Coronary artery (tissue), 2 donors: ENCODE data around the gene NACC2.
A peak's percentile ranks its signal among the peaks of the same experiment; 100 is the strongest.

ENCODE experiments used
- DNase-seq: peaks from one replicate; pipeline ENCODE4 v3.0.0-alpha.2; 2017; ENCODE audit warnings: low spot score
- H3K27ac ChIP-seq, 2 donors: fragments of 200-600 bp; sonication (generic); one replicate each; pipeline ENCODE4 v1.5.1; 2016 to 2019
- H3K4me3 ChIP-seq: fragments of 200-600 bp; sonication (generic); 2 replicates; pipeline ENCODE4 v1.5.1; 2016; ENCODE audit warnings: mild to moderate bottlenecking, moderate library complexity
- TF ChIP-seq, protein P1 (sequence below): fragments of 200-600 bp; sonication (generic); IDR thresholded peaks from one replicate; pipeline ENCODE4 v1.5.1; 2019; ENCODE audit warnings: antibody characterized with exemption

The NACC2 gene

DNA sequence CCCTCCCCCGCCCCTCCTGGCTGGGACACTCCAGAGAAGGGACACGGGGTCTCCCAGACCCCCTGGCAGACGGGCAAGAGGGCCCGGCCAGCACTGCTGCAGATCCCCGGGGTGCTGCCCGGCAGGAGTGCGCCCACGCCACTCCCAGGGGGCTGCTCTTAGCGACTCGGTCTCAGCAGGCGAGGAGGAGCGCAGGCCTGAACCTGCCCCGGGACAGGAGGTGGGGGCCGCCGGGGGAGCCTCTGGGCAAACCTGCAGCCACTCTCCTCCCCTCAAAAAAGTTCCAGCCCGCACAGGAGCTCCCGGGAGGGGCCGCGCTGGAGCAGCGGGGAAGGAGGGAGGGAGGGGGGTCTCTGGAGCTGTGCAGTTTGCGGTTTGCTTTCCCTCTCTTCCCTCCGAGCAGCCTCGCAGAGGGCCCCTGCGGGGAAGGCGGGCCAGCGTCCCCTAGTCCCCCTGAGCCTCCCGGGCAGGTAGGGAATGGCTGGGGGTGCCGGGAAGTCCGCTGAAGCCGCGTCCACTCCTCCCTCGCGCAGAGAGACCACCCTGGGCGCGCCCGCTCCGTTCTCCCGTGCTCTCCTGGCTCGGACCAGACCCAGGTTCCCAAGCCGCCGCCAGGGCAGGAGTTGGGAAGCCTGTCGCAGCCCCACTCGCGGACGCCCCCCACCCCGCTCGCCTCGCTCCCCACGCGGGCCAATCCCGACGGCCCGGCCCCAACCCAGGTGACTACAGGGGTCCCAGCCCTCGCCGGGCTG lies 44.2 kb downstream of the NACC2 start:
- TF ChIP-seq, protein P1, sequence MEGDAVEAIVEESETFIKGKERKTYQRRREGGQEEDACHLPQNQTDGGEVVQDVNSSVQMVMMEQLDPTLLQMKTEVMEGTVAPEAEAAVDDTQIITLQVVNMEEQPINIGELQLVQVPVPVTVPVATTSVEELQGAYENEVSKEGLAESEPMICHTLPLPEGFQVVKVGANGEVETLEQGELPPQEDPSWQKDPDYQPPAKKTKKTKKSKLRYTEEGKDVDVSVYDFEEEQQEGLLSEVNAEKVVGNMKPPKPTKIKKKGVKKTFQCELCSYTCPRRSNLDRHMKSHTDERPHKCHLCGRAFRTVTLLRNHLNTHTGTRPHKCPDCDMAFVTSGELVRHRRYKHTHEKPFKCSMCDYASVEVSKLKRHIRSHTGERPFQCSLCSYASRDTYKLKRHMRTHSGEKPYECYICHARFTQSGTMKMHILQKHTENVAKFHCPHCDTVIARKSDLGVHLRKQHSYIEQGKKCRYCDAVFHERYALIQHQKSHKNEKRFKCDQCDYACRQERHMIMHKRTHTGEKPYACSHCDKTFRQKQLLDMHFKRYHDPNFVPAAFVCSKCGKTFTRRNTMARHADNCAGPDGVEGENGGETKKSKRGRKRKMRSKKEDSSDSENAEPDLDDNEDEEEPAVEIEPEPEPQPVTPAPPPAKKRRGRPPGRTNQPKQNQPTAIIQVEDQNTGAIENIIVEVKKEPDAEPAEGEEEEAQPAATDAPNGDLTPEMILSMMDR: no peak
- no peak for DNase-seq
- H3K27ac ChIP-seq: peak overlapping the region in 1 of 2 donors; percentile 85

DNA sequence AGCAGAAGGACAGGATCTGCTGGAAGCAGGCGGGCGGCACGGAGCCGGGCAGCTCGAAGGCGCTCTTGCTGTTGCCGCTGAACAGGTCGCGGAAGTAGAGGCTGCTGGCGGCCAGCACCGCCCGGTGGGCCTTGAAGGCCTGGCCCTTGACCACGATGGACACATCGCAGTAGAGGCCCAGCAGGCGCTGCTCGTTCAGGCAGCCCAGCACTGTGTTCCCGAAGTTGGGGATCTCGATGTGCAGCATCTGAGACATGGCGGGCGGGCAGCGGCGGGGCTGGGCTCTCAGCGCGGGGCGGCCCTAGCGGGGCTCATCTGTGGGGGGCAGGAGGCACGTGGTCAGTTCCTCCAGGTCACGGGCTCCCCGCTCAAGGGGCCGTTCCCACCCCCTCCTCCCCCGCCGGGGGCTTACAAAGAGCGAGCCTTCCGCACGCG lies 44.8 kb downstream of the NACC2 start:
- Histone ChIP-seq H3K27ac (peak overlapping the region in 1 of 2 donors; percentile 85), H3K4me3 (peak overlapping the region; percentile 81)
- DNase-seq: no peak
- TF ChIP-seq, protein P1: no peak

More for the DNA sequence above, 44.2 kb downstream of the NACC2 start:
- H3K4me3 ChIP-seq: peak overlapping the region; percentile 81

DNA sequence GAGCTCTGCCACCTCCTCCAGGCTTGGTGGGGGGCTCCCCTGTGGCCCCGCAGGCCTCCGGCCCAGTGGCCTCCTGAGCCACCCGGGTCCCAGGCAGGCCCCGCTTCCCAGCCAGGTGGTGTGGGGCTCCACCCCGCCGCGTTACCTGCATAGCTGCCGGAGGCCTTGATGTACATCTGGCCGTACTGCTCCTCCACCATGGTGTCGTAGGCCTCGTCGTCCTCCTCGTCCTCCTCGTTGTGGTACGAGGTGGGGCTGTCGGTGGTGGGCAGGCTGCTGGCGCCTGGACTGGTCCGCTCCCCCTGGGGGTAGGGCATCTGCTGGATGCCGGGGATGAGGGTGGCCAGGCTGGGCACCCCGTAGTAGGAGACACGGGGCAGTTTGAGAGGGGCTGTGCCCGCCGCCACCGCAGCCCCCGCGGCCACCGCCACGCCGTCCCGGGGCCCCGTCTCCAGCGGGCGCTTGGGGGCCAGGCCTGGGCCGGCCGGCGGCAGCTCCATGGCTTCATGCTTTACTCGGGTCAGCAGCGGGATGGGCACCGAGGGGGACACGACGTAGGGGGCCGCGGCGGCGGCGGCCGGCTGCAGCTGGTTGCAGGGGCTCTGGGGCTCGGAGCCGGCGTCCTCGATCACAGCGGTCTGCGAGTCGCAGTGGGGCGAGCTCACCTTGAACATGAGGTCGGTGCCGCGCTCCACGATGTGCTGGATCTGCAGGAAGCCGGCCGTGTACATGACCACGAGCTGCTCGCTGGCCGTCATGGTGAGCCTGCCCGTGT lies 45.4 kb downstream of the NACC2 start:
- no peak overlapping the region for H3K27ac ChIP-seq
- TF ChIP-seq, protein P1: no peak
- no peak overlapping the region for H3K4me3 ChIP-seq
- no peak for DNase-seq

DNA sequence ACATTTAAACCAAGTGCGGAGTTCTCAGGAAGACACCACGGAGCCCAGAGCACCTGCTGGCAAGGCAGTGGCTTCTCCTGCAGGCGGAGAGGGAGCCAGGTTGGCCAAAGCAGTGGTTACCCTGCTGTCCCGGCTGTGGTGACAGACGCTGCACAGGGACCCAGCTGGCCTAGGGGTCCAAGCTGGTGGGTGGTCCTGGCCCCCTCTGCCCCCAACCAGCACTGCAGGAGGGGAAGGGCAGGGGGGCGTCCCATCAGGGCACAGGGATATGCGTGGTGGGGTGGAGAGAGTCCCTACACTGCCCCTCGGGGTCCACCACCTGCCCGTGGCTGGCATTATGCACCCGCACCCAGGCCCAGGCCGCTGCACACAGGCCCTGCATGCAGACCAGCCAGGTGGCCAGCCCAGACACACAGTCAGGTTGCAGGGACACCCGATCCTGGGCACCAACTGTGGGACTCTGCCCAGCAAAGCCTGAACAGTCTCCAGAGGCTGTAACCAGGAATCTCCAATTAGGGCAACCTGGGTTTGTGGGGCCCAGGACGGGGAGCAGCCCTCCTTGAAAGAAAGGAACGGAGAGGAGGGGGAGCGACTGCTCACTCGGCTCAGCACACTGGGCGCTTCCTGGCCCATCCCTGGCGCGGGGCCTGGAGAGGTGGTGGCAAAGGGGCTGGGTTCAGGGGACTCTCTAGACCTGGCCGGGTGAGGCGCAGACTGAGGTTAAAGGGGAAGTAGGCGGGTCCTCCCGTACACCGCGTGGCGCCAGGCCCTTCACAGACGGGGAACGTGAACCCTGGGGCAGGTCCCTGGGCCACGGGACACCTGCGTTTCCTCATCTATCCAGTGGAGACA lies 46.3 kb downstream of the NACC2 start:
- no peak for DNase-seq
- Histone ChIP-seq H3K4me3 (no peak overlapping the region), H3K27ac (no peak overlapping the region)
- TF ChIP-seq, protein P1: no peak

DNA sequence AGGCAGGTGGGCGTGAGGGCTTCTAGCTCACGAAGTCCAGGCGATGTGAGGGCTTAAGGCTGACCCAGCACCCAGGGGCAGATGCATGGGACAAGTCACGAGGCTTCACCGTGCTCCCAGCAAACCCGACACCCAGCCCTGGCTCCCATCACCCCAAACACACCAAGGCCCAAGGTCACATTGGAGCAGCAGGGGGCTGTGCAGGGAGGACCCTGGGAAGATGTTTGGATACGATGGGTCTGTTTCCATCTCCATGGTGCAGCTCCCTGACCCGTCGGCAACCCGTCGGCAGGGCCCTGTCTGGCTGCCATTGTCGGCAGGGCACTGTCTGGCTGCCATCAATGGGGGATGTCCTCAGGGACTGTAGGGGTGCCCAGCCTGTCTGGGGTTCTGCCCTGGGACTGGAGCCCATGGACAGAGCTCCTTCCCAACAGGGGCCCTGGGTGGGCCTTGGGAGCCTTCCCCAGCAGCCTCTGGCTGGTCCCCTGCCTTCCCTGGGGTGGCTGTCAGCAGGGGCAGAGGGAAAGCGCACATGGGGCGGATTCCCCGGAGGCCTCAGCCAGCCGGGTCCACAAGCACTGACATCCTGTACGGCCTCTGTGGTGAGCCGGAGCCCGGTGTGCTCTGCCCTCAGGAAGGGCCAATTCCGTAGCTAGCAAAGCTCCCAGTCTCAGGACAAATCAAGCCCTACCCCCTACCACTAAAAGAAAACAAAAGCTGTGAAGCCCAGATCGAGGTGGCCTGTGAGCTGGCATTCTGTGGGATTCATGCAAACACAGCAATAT lies 47.1 kb downstream of the NACC2 start:
- TF ChIP-seq, protein P1: no peak
- Histone ChIP-seq H3K4me3 (no peak overlapping the region), H3K27ac (peak overlapping the region in 1 of 2 donors; percentile 4)
- no peak for DNase-seq

DNA sequence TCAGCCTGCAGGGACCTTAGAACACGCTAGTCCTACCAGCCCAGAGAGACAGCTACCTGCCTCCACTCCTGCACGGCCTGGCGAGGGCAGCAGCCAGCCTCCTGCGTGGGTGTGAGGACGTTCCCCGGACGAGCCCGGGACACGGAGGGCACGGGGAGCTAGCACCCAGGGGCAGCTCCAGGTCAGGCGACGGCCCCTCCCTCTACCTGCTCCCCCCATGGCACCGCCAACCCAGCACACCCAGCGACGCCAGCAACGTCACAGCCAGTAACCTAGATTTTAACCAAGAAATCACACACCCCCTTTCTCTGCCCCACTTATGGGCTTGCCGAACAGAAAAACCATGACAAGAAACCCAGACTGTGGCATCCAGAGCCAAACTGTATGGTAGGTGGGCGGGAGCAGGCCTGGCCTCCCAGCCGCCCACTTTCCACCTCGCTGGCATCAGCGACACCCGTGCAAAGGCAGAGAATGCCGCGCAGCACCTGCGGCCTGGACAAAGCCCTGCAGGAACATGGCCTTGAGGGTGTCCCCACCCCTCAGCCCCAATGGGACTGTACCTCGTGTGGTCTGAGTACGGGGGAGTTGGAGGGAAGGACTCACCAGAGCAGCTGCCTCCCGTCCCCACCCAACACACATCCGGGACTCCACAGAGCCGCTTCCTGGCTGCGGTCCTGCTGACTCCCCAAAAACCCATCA lies 47.9 kb downstream of the NACC2 start:
- no peak for DNase-seq
- TF ChIP-seq, protein P1: no peak
- Histone ChIP-seq H3K27ac (peak overlapping the region in 1 of 2 donors; percentile 4), H3K4me3 (no peak overlapping the region)
